ENCODE measurements around the gene POC1B. TPM values are rescaled to one million over a fixed set of nuclear protein-coding genes. Genes with fewer than 3 reads are reported as not detected.

Gene POC1B
- total and polyA plus RNA-seq, 12 donors = 3.3 to 18.5 (median 11.8) TPM

DNA sequence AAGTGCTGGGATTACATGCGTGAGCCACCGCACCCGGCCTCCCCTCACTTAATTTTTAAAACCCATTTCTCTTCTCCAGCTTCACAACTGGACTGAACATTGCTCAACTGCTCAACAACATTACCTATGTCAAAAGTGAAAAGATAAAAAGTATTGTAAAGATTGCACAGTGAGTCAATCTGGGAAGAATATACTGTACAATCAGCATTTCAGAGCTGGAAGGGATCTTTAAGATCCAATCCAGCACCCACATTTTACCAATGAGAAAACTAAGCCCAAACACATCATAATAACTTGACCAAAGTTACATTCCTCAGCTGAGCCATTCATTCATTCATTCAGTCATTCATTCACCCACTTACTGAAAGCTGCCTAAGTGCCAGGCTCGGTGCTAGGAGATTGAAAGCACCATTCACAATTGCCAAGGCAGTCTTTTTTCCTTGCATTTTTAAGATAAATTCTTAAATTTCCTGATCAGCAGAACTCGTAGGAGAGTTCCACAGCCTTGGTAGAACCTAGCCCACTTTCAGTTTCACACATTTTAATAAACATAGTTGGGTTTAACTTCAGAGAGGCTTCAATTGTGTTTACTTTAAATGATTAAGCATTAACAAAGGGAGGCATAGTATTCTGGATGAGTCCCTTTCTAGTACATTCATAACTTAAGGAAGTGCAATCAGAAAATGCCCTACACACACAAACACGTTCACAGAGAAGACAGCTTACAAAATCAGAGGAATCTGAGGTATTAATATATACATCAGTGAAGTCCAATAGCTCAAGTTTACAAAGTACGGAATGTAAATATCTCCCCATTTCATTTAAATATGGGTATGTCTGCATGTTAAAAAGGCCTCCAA is 4.3 kb downstream of the POC1B start:
- Histone ChIP-seq H3K4me1 (replicated peaks in 1 of 2) (peaks cover 2 to 31% of the 10 kb centered on the region in 2 donors), H3K27ac (no peak overlapping the region), H3K27me3 (no peaks in the 10 kb centered on the region), H3K4me3 (peak overlapping the region in 1 of 4 donors; percentile 4), H3K36me3 (replicated peaks in 1 of 2) (no peaks in the 10 kb centered on the region), H3K9me3 (replicated peaks in 1 of 3) (no peaks in the 10 kb centered on the region)
- WGBS, 4 donors = 84 to 88% (median 86%) methylated on average over 7 of the region's 7 CpGs
- TF ChIP-seq, protein P1, sequence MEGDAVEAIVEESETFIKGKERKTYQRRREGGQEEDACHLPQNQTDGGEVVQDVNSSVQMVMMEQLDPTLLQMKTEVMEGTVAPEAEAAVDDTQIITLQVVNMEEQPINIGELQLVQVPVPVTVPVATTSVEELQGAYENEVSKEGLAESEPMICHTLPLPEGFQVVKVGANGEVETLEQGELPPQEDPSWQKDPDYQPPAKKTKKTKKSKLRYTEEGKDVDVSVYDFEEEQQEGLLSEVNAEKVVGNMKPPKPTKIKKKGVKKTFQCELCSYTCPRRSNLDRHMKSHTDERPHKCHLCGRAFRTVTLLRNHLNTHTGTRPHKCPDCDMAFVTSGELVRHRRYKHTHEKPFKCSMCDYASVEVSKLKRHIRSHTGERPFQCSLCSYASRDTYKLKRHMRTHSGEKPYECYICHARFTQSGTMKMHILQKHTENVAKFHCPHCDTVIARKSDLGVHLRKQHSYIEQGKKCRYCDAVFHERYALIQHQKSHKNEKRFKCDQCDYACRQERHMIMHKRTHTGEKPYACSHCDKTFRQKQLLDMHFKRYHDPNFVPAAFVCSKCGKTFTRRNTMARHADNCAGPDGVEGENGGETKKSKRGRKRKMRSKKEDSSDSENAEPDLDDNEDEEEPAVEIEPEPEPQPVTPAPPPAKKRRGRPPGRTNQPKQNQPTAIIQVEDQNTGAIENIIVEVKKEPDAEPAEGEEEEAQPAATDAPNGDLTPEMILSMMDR (IDR thresholded peaks at IDR 0.05) = no peak
- TF ChIP-seq POLR2A (IDR thresholded peaks at IDR 0.05) = no peak
- intact Hi-C loops (cut with DNase I) = loop anchor here (5.0 to 10.0 kb wide), 3 partner anchors 47 to 497 kb away; no protein-coding TSS in a partner anchor
- no peak for DNase-seq

DNA sequence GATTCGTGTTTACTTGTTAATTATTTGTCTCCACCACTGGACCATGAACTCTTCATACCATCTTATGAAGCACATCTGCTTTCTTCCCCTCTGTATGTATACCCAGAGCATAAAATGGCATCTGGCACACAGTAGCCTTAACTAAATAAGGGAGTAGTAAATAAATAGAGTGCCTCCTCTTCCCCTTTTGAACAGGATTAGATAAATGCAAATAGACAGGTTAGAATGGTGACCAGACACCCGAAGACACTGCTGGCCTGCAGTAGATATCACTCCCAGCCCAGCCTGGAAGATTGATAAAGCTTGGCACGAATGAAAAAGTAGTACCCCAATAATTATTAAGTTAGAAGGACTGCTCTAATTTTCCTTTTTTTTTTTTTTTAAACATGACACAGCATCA is 8.1 kb downstream of the POC1B start:
- H3K27me3 ChIP-seq = no peaks in the 10 kb centered on the region
- no peak overlapping the region for H3K4me3 ChIP-seq
- peaks cover 0 to 14% of the 10 kb centered on the region in 2 donors for H3K4me1 ChIP-seq (replicated peaks in 1 of 2)
- DNase-seq = no peak
- no peak overlapping the region for H3K27ac ChIP-seq
- no peak for TF ChIP-seq POLR2A (IDR thresholded peaks at IDR 0.05)
- TF ChIP-seq, protein P1 (IDR thresholded peaks at IDR 0.05) = no peak
- no peaks in the 10 kb centered on the region for H3K9me3 ChIP-seq (replicated peaks in 1 of 3)
- 55 to 84% (median 69%) methylated on average over 3 of the region's 3 CpGs for WGBS, 4 donors
- no peaks in the 10 kb centered on the region for H3K36me3 ChIP-seq (replicated peaks in 1 of 2)
- intact Hi-C loops (cut with DNase I) = no loop called here

DNA sequence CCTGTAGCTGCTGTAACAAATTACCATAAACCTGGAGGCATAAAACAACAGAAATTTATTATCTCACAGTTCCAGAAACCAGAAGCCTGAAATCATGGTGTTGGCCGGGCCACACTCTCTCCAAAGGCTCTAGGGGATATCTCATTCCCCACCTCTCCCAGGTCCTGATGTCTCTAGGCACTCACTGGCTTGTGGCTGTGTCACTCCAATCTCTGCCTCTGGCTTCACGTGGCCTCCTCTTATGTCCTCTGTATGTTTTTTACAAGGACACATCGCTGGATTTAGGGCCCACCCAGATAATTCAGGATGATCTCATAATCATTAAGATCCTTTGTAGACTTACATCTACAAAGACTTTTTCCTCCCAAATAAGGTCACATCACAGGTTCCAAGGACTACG is 9.2 kb downstream of the POC1B start:
- H3K9me3 ChIP-seq (replicated peaks in 1 of 3) = no peaks in the 10 kb centered on the region
- 72 to 82% (median 77%) methylated on average over 4 of the region's 4 CpGs for WGBS, 4 donors
- intact Hi-C loops (cut with DNase I) = no loop called here
- TF ChIP-seq, protein P1 (IDR thresholded peaks at IDR 0.05) = no peak
- TF ChIP-seq POLR2A (IDR thresholded peaks at IDR 0.05) = no peak
- H3K27ac ChIP-seq = no peak overlapping the region
- H3K4me1 ChIP-seq (replicated peaks in 1 of 2) = peaks cover 0 to 3% of the 10 kb centered on the region in 2 donors
- no peak for DNase-seq
- H3K27me3 ChIP-seq = no peaks in the 10 kb centered on the region
- no peaks in the 10 kb centered on the region for H3K36me3 ChIP-seq (replicated peaks in 1 of 2)
- no peak overlapping the region for H3K4me3 ChIP-seq

DNA sequence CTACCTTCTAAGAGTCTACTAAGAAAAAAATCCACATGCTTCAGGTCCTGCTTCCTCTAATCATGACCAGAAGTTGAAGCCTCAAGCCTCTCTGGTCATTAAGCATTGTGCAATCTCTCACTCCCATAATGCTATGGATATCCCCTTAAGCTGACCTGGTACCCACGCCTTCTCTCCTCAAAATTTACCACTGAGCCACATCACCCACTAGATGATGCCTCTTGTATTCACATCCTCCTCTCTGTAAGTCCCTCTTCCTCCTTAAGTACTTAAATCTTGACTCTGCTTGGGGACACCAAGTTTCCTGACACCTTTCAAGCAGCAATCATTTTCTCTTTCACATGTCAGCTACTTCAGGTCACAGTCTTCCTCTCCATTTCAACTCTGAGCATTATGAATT is 11.1 kb downstream of the POC1B start:
- H3K36me3 ChIP-seq (replicated peaks in 1 of 2) = no peaks in the 10 kb centered on the region
- no peaks in the 10 kb centered on the region for H3K27me3 ChIP-seq
- H3K27ac ChIP-seq = no peak overlapping the region
- TF ChIP-seq, protein P1 (IDR thresholded peaks at IDR 0.05) = no peak
- no peak for TF ChIP-seq POLR2A (IDR thresholded peaks at IDR 0.05)
- H3K9me3 ChIP-seq (replicated peaks in 1 of 3) = no peaks in the 10 kb centered on the region
- WGBS, 4 donors = 76 to 86% (median 77%) methylated on average over 1 of the region's 1 CpG
- intact Hi-C loops (cut with DNase I) = no loop called here
- H3K4me1 ChIP-seq (replicated peaks in 1 of 2) = no peaks in the 10 kb centered on the region
- no peak for DNase-seq
- no peak overlapping the region for H3K4me3 ChIP-seq
